HL-60 (cell line): Measurements from ENCODE around the gene DNM3.

Experiments used
- DNase-seq, 2 experiments: peaks; one replicate each; pipeline ENCODE4 v3.0.0-alpha.2; 2010 to 2020; ENCODE audit warnings: low read depth in 1 of 2, low spot score in 1 of 2
- H3K27ac ChIP-seq: fragments of 250-450 bp; sonication (Bioruptor Pico); replicated peaks from 2 replicates; pipeline ENCODE4 v1.5.1; 2020; ENCODE audit warnings: mild to moderate bottlenecking, moderate library complexity
- H3K27me3 ChIP-seq: fragments of 250-450 bp; sonication (Bioruptor Pico); 2 replicates; pipeline ENCODE4 v1.5.1; 2021; ENCODE audit warnings: mild to moderate bottlenecking, moderate library complexity; ENCODE audit not compliant: insufficient read depth, poor library complexity, severe bottlenecking
- H3K4me3 ChIP-seq: replicated peaks from 2 replicates; pipeline ENCODE4 v1.5.1; 2011; ENCODE audit warnings: mild to moderate bottlenecking, control low read depth, low read length; ENCODE audit not compliant: insufficient read depth
- CTCF ChIP-seq: IDR thresholded peaks from one replicate; pipeline ENCODE4 v1.5.1; 2011; ENCODE audit warnings: low read length, control low read depth, inconsistent platforms; ENCODE audit not compliant: insufficient read depth
- GABPA ChIP-seq: IDR thresholded peaks from 2 replicates; pipeline ENCODE4 v1.6.1; 2012; ENCODE audit warnings: low read depth
- POLR2AphosphoS5 ChIP-seq: IDR thresholded peaks from 2 replicates; pipeline ENCODE4 v1.6.1; 2012; ENCODE audit warnings: low read depth
- REST ChIP-seq: IDR thresholded peaks from 2 replicates; pipeline ENCODE4 v1.6.1; 2012; ENCODE audit warnings: low read depth; ENCODE audit not compliant: insufficient replicate concordance
- SPI1 ChIP-seq: IDR thresholded peaks from 2 replicates; pipeline ENCODE4 v1.6.1; 2012; ENCODE audit warnings: low read depth, mild to moderate bottlenecking, borderline replicate concordance

Gene DNM3

GRCh38 chr1:171879556-171879955 is 38.3 kb downstream of the DNM3 start:
- Histone ChIP-seq H3K27me3 (no peaks in the 10 kb centered on the region), H3K27ac (no peak overlapping the region), H3K4me3 (no peak overlapping the region)
- TF ChIP-seq CTCF: no peak
- TF ChIP-seq GABPA: no peak
- no peak for DNase-seq

- Histone ChIP-seq H3K27me3 (no peaks in the 10 kb centered on the region), H3K4me3 (no peak overlapping the region), H3K27ac (no peak overlapping the region)
- TF ChIP-seq REST (no peak), POLR2AphosphoS5 (no peak), GABPA (no peak), SPI1 (no peak), CTCF (no peak)
- DNase-seq: no peak
Observed at GRCh38 chr1:171881442-171881841, 40.1 kb downstream of the DNM3 start.

- TF ChIP-seq GABPA (no peak), CTCF (no peak), POLR2AphosphoS5 (no peak), SPI1 (no peak)
- H3K4me3 ChIP-seq: no peak overlapping the region
- no peak for DNase-seq
- H3K27ac ChIP-seq: no peak overlapping the region
- H3K27me3 ChIP-seq: no peaks in the 10 kb centered on the region
Observed at GRCh38 chr1:171883849-171884248, 42.6 kb downstream of the DNM3 start.

GRCh38 chr1:171884475-171884874 is 43.2 kb downstream of the DNM3 start:
- no peak overlapping the region for H3K27ac ChIP-seq
- DNase-seq: no peak

More at GRCh38 chr1:171884475-171884874, 43.2 kb downstream of the DNM3 start:
- TF ChIP-seq CTCF (no peak), REST (no peak), POLR2AphosphoS5 (no peak), GABPA (no peak), SPI1 (no peak)
- Histone ChIP-seq H3K27me3 (no peaks in the 10 kb centered on the region), H3K4me3 (no peak overlapping the region)
